ENCODE results near the gene GALNT10. TPM values are rescaled to one million over a fixed set of nuclear protein-coding genes. Genes with fewer than 3 reads are reported as not detected.
A peak's percentile ranks its signal among the peaks of the same experiment; 100 is the strongest.

Gene GALNT10
- total and polyA plus RNA-seq, 12 donors: 3.1 to 19.0 (median 11.7) TPM

GRCh38 chr5:154221371-154221896 lies 30.9 kb downstream of the GALNT10 start:
- Histone ChIP-seq H3K27ac (peak overlapping the region; percentile 20 to 83 (median 54)), H3K9me3 (peaks cover 0 to 4% (median 0%) of the 10 kb centered on the region in 11 donors), H3K27me3 (no peaks in the 10 kb centered on the region), H3K4me3 (no peak overlapping the region), H3K36me3 (peaks cover 0 to 27% (median 0%) of the 10 kb centered on the region in 9 donors), H3K4me1 (peaks cover 0 to 29% (median 16%) of the 10 kb centered on the region in 9 donors)
- WGBS, 2 donors: 53 to 65% methylated on average over 8 of the region's 8 CpGs
- ATAC-seq (peak in 7 of 8 donors; percentile 71 to 87 (median 76)), DNase-seq (peak in 1 of 2 donors; percentile 22)
- intact Hi-C loops (cut with DNase I): no loop called here
- TF ChIP-seq CTCF (IDR thresholded peaks at IDR 0.05): no peak

GRCh38 chr5:154222414-154222813 lies 31.9 kb downstream of the GALNT10 start:
- H3K27ac ChIP-seq: peak overlapping the region in 1 of 10 donors; percentile 70
- 95 to 98% methylated on average over 2 of the region's 2 CpGs for WGBS, 2 donors

GRCh38 chr5:154223320-154223719 lies 32.8 kb downstream of the GALNT10 start:
- no peak for TF ChIP-seq CTCF (IDR thresholded peaks at IDR 0.05)
- Histone ChIP-seq H3K9me3 (peaks cover 0 to 15% (median 0%) of the 10 kb centered on the region in 11 donors), H3K4me3 (no peak overlapping the region), H3K27ac (no peak overlapping the region), H3K36me3 (peaks cover 0 to 23% (median 0%) of the 10 kb centered on the region in 9 donors), H3K4me1 (peaks cover 0 to 29% (median 16%) of the 10 kb centered on the region in 9 donors), H3K27me3 (no peaks in the 10 kb centered on the region)
- DNase-seq (no peak), ATAC-seq (no peak)
- intact Hi-C loops (cut with DNase I): no loop called here
- 88 to 89% methylated on average over 3 of the region's 3 CpGs for WGBS, 2 donors

More at GRCh38 chr5:154222414-154222813, 31.9 kb downstream of the GALNT10 start:
- no peak for TF ChIP-seq CTCF (IDR thresholded peaks at IDR 0.05)
- no peak overlapping the region for H3K4me3 ChIP-seq
- intact Hi-C loops (cut with DNase I): no loop called here
- H3K4me1 ChIP-seq: peaks cover 0 to 29% (median 16%) of the 10 kb centered on the region in 9 donors
- no peaks in the 10 kb centered on the region for H3K27me3 ChIP-seq
- no peak for ATAC-seq
- H3K9me3 ChIP-seq: peaks cover 0 to 13% (median 0%) of the 10 kb centered on the region in 11 donors
- no peak for DNase-seq
- peaks cover 0 to 27% (median 0%) of the 10 kb centered on the region in 9 donors for H3K36me3 ChIP-seq

- peaks cover 0 to 15% (median 0%) of the 10 kb centered on the region in 11 donors for H3K9me3 ChIP-seq
- H3K27me3 ChIP-seq: no peaks in the 10 kb centered on the region
- DNase-seq (no peak), ATAC-seq (no peak)
- H3K4me3 ChIP-seq: no peak overlapping the region
- H3K4me1 ChIP-seq: peaks cover 0 to 9% (median 5%) of the 10 kb centered on the region in 9 donors
- no peak for TF ChIP-seq CTCF (IDR thresholded peaks at IDR 0.05)
- intact Hi-C loops (cut with DNase I): no loop called here
- no peak overlapping the region for H3K27ac ChIP-seq
- H3K36me3 ChIP-seq: peaks cover 0 to 7% (median 0%) of the 10 kb centered on the region in 9 donors
- WGBS, 2 donors: 72 to 97% methylated on average over 2 of the region's 2 CpGs
These were observed 36.6 kb downstream of the GALNT10 start for GRCh38 chr5:154227090-154227489.

Data from heart right ventricle (tissue), 16 donors.